NCI-H1105 (cell line): Measurements from ENCODE around the gene TGFB2.

Source experiments
- DNase-seq: peaks from one replicate; lab custom pipeline; 2025; lab: John Stamatoyannopoulos, UW

The TGFB2 gene

DNA sequence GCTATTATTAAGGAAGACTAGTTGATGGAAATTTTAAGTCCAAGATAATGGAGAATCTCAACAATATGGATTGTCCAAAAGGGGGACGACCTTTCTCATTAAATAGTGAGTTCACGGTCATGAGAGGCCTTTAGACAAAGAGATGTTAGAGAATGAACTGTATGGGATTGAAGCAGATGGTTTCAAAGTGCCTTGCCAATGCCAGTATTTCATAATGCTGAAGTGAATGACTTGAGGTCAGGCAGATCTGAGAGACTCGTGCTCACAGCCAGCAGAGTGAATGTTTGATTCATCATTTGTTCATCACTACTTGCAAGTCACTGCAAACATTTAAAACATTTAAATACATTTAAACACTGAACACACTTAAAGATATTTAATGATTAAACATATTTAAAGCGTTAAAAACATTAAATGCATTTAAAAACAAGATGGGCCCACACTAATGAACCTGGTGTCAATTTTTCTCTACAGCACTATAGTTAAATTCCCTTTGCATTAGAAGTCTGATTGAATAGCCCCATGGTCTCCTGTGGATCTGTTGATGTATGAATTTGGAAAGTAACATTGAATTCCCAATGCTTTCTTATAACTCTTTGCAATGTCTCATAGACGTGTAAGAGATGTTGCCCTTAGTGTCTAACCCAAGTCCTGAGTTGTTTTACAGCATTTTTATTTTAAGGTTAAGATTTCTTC lies 80.7 kb downstream of the TGFB2 start:
- DNase-seq, result no peak

DNA sequence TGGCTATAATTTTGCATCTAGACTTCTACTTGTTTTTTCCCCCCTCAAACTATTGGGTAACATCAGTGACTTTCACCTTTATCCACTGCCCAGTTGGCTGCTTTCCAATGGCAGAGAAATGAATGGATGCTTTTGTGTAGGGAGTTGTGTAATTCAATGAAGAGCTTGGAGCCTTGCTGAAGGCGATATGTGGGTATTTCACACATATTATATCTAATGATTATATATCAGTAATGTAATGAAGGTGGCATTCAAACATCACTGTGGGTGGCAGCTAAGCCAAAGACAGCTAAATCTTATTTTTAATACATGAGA lies 81.2 kb downstream of the TGFB2 start:
- no peak for DNase-seq

DNA sequence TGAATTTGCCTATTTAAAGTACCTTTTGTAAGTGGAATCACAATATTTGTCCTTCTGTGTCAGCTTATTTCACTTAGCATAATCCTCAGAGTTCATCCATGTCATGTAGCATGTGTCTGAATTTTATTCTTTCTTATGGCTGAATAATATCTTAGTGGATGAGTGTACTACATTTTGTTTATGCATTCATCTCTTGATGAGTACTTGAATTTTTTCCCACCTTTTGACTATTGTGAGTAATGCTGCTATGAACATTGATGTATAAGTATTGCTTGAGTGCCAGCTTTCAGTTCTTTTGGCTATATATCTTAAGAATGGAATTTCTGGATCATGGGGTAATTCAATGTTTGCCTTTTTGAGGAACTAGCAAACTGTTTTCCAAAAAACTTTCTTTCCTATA lies 84.2 kb downstream of the TGFB2 start:
- no peak for DNase-seq

DNA sequence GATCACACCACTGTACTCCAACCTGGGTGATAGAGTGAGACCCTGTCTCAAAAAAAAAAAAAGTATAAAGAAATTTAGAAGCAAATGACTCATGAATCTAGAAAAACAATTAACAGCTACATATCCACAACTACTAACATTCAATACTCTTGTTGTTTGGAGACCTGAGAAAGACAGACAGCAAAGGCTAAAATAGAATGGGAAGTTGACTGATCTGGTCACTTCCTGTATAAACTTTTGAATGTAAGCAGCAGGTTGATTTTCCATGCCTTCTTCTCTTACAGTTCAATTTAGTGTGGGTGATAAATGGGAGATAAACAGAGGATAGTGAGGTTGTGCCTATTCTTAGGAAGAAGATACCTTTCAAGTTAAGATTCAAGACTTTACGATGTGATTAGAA lies 85.2 kb downstream of the TGFB2 start:
- no peak for DNase-seq

DNA sequence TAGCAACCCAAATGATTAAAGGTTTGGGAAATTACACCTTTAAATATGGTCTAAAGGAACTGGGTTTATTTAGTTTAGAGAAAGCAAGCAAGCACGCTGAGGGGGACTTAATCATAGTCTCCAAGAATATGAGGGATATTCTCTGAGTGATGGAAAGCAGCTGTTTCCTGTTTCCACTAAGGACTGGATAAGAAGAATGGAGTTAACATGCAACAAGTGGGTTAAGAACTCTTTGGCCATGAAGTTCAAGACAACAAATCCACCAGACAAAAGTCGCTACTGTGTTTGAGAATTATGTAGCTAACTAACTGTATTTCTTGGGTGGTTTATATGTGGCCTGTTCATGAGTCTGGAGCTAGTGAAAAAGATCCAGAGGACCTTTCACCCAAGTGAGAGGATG lies 85.7 kb downstream of the TGFB2 start:
- DNase-seq, result no peak

DNA sequence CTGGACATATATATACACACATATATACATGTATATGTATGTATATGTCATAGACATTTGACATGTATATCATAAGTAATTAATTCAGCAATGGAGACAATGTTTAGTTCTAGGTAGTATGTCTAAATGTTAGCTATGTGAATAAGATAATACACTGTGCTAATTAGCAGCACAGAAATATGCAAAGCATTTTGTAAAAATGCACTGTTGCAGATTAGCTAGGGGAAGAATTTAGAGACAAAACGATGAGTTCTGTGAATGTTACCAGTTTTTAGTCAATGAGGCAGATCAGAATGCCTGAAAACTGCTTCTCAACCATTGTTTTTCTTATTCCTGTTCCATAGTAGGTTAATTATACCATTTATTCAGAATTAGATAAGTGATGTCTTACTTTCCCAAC lies 86.3 kb downstream of the TGFB2 start:
- no peak for DNase-seq

DNA sequence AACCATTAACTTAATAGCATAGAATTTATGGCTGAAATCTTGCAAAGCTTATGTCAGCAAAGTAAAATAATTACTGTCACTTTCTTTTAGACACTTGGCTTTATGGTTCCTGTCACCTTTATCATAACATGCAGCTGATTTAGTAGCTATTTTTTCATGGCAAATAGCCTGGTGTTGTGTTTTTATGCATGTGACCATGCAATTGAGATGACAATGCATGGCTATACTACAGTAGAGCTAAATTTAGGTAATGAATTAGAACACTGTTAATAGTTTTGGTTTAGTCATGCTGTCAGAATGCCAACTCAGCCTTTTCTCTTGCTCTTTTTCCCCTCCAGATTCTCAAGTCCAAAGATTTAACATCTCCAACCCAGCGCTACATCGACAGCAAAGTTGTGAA lies 88.6 kb downstream of the TGFB2 start:
- DNase-seq, result no peak

DNA sequence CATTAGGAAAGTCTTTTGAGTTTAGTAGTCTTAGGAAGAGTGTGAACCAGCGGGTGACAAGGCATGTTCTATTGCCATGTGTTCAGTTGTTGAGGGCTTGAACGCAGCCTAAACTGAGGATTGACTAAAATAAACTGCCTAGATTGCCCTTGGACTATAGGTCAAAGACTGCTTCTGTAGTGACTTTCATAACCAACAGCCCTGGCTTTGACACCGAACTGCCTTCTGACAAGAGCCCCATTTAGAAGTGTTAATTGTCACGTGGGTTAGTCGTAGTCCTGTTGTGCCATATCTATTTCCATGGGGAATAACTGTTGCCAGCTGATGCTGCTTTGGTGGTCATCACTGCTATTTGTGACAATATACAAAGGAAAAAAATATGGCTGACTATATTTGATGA lies 90.4 kb downstream of the TGFB2 start:
- no peak for DNase-seq

DNA sequence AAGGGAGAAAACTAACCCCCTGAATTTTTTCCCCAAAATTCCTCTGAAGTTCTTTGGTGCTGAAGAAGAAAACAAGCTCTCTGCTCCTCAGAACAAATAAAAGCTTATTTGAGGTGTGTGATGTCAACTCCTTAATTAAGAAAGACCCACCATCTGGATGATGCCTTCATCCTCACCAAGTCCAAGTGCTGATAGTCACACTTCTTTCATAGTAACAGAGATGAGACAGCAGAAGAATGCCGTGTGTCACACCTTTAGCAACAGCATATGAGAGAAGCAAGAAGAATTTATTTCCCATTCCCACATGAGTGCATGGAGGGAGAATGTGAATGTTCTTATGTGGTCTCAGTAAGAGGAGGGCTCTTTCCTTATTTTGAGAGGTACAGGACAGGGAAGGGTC lies 91.2 kb downstream of the TGFB2 start:
- no peak for DNase-seq

DNA sequence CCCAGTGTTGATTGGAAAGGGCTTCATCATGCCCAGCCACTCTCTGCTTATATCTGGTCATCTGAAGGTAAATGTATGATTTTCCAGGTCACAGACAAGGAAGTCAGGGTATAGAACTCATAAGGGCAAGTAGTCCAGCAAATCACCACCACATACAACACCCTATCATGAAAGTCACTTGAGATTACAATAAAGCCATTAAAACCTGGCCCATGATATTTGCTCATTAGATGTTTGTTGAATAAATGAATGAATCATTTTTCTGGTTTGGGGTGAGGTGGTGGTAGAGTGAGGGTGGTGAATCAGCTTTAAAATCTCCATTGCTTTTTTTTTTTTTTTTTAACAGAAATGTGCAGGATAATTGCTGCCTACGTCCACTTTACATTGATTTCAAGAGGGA lies 91.9 kb downstream of the TGFB2 start:
- no peak for DNase-seq

DNA sequence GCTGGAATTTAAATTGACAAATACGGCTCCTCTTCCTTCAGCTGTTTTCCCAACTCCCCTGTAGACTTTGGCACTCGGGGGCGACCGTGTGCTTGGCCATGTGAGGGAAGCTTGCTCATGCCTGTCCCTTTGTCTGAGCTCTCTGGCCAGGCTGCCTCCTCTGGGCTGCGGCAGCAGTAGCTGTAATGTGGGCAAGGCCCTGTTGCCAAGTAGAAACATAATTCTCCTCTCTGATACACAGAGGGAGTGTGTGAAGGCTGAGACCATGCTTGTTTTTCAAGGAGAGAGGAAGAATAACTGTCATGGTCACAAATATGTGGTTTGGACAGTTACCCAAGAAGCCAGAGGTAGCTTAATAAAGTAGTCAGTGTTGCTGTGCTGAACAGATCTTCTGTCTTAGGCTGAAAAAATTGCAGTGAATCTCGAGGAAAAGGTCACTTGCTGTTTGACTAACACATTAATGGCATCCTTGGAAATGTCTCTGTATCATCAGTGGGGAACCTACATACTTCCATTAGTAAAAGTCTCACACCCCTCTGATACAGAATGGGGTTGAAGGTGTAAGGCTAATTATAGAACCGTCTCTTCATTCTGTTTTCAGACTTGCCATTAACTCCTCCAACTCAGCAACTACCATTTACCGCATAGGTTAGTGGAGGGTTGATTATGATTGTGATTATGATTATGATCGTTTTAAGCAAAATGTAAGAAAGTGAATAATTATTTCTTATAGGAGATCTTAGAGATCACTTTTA lies 94.6 kb downstream of the TGFB2 start:
- DNase-seq, result no peak

DNA sequence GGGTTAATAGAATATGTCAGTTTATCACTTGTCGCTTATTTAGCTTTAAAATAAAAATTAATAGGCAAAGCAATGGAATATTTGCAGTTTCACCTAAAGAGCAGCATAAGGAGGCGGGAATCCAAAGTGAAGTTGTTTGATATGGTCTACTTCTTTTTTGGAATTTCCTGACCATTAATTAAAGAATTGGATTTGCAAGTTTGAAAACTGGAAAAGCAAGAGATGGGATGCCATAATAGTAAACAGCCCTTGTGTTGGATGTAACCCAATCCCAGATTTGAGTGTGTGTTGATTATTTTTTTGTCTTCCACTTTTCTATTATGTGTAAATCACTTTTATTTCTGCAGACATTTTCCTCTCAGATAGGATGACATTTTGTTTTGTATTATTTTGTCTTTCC lies 98.1 kb downstream of the TGFB2 start:
- DNase-seq, result no peak

DNA sequence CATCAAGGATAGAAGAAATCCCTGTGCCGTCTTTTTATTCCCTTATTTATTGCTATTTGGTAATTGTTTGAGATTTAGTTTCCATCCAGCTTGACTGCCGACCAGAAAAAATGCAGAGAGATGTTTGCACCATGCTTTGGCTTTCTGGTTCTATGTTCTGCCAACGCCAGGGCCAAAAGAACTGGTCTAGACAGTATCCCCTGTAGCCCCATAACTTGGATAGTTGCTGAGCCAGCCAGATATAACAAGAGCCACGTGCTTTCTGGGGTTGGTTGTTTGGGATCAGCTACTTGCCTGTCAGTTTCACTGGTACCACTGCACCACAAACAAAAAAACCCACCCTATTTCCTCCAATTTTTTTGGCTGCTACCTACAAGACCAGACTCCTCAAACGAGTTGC lies 99.0 kb downstream of the TGFB2 start:
- DNase-seq, result no peak

DNA sequence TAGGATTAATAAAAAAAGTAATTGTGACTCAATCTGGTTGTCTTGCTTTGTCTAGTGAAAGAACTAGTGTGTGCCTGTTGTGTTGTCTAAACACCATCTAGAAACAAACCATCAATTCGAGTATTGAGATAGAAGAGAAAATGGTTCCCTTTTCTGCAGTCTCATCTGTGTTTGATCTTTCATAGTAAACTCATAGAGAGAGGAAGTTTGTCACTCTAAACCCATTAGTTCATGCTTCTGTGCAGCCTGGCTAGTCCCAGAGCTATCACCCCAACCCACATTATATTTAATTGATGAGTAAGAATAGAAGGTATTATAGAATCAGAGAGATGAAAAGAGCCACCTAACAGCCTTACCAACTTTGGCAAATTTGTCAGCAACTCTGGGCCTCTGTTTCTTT lies 99.5 kb downstream of the TGFB2 start:
- DNase-seq, result no peak

DNA sequence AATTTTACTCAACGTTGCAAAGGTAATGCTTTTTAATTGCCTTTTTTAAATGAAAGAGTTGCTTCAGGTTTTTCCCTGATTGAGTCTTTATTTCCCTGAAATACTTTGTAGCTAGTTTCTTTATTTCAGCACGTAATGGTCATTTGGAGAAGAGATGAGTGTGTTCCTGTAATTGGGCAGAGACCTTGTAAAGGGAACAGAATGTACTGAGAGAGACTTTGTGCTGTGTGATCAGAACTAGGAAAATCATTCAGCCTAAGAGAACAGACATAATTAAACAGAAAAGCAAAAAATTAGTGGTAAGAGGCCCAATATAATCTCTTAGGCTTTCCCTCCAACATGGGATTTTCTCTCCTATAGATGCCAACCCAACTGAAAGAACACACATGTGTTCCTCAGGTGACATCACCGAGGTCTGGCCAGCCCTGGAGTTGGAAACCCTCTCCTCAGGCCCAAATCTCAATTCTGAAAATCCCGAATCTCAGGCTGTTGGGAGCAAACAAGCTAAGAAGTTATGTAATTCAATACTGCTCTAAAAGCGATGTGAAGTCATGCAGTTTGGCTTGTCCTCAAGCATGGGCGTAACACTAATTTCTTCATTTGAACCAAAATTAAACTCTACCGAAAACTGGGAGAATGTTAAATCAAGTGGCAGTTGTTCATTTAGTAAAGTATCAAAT lies 102.0 kb downstream of the TGFB2 start:
- no peak for DNase-seq

DNA sequence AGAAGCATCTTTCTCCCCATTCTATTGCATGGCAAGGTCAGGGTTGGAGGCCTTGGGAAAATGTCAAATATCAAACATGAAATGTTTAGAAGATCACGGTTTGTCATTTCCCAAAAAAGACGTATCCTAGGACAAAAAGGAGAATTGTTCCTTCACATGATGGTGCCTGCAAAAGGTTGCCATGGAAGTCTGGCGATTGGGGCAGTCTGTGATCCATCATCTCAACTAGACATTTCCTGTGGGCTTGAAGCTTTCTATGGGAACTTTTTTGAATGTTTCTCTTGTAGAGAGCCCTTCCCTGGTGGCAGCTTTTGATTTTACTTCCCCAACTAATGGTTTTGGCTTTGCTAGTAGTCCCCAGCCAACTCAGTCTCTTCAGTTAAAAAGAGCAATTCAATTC lies 106.3 kb downstream of the TGFB2 start:
- DNase-seq, result no peak

DNA sequence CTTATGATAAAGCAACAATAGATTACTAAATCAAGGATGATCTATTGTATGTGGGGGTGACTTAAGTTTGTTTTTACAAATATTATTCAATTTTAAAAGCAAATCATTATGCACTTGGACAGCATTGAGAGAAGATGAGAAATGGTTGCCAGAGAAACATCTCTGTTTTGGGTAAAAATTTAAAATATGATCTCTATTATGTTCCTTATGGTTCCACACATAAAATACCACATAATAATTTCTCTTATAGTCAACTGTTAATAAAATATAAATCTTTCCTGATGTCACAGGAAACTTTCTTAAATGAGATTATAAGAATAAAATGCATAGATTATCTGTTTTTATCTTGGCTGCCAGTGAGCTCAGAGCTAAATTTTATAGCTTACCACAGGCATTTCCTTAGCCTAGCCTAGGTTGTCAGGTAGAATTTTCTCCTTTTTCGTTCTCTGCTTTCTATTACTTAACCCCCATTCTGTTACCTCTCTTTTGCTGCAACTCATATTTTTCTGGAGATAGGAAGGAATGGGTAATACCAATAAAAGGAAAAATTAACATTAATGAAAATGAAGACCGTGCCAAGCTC lies 109.7 kb downstream of the TGFB2 start:
- no peak for DNase-seq

DNA sequence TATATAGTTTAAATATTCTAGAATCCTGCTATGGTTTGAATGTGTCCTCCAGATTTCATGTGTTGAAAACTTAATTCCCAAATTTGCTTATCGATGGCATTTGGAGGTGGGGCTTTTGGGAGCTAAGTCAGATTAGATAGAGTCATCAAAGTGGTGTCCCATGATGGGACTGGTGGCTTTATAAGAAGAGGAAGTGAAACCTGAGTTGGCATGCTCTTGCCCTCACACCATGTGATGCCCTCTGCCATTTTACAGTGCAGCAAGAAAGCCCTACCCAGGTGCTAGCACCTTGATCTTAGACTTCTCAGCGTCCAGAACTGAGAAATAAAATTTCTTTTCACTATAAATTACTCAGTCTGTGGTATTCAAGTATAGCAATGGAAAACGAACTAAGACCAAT lies 111.3 kb downstream of the TGFB2 start:
- no peak for DNase-seq

DNA sequence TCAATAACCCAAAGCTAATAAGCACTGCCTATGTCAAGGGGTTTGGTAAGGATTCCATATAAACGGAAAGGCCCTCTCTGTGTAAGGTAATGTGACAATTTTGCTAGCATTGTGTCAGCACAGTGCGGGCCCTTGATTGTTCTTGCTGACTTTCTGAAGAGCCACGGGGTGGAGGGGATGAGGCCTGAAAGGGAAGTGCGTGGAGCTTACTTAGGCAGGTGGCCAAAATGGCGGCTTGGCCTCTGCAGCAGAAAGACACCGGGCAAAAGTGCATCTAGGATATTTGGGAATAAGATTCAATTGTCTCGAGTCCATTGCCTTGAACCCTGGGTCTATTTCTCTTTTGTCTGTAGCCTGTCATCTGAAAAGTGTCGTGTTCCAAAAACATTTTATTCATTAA lies 114.3 kb downstream of the TGFB2 start:
- DNase-seq, result no peak

DNA sequence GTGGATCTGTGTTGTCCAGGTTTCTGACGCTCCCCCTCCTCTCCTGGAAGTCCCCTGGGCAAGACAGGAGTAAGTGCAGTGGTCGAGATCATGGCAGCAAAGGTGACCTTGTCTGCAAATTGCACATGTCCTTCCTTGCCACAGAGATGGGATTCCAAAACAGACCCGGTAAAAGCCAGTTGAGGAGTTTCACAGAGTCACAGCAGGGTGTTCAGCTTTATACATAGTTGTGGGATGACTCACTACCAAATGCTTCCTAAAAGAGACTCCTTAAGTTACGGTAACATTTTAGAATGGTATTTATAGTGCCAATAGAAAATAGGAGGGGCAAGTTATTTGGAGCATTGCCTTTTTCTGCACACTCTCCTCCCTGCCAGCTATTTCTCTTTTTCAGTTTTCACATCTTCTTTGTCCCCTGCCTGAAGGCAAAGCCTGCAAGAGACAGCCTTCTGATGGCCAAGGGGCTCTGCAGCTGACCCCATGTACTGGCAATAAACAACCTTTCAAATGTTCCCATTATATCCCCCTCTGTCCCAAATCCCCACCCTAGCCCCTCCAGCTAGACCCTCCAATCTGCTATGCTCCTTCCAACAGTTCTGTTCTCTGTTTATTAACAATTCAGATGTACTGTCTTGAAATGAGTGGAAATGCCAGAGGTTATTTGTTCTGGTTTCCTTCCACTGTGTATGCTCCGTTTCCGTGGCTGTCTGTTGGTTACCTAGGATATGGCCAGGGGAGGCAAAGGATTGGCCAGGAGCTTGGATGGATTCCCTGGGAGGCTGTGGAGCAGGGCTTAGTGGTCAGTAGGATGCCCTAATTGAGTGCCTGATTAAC lies 115.0 kb downstream of the TGFB2 start:
- DNase-seq, result no peak

DNA sequence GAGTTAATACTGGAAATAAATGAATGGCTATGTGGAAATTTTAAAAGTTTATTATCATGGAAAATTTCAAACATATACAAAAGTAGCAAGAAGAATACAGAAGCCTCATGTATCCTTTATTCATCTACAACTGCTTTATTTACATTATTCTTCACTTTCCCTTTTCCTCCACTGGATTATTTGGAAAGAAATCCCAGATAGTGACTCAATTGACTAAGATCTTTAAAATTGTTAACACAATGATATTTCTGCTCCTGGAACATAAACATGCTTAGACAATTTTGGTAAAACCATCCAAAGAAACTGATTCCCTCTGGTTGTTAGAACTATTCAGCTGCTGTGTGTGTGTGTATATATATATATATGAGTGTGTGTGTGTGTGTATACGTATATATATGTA lies 116.2 kb downstream of the TGFB2 start:
- DNase-seq, result no peak

DNA sequence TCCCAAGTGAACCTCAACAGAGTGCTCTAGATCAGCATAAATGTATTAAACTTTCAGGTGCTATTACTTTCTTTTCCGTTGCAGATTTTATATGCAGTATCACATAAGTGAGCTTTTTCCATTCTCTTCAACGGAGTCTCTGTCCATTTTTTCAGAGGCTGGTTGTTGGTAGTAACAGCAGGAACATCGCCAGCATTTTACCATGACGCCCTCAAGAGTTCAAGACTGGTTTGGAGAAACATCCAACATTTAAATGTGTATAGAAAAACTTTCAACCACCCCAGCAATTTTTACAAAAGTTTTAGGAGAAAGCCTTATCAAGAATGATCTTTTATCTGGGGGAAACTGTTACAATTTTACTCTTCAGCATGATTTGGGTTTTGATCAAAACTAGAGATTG lies 117.0 kb downstream of the TGFB2 start:
- DNase-seq, result no peak
